Activated CD4-positive, alpha-beta memory T cell treated with anti-CD3 and anti-CD28 coated beads, Interleukin-2, amount 10 ng/mL, durations not matched to agents 7 days and 5 days (primary cell): ENCODE data around the gene UBA5. TPM values are rescaled to one million over a fixed set of nuclear protein-coding genes. Genes with fewer than 3 reads are reported as not detected.
A peak's percentile ranks its signal among the peaks of the same experiment; 100 is the strongest.

ENCODE experiments used
- CTCF ChIA-PET: fragments of 350-600 bp; sonication (Branson Sonifier 250); formaldehyde crosslinking; loops from one replicate; lab custom pipeline; 2021; ENCODE audit warnings: antibody characterized with exemption, inconsistent platforms; lab: Charles Lee
- POLR2A ChIA-PET: fragments of 350-600 bp; sonication (Branson Sonifier 250); formaldehyde crosslinking; loops from one replicate; lab custom pipeline; 2021; ENCODE audit warnings: antibody characterized with exemption; lab: Charles Lee
- DNase-seq: peaks from one replicate; pipeline ENCODE4 v3.0.0-alpha.2; 2020
- H3K27ac Mint-ChIP-seq: one replicate; pipeline ENCODE4 v1.8.0; 2021; ENCODE audit warnings: mild to moderate bottlenecking, mixed read lengths
- H3K27me3 Mint-ChIP-seq: one replicate; pipeline ENCODE4 v1.8.0; 2021; ENCODE audit warnings: mixed read lengths
- H3K36me3 Mint-ChIP-seq: one replicate; pipeline ENCODE4 v1.8.0; 2021; ENCODE audit warnings: low read depth, mixed read lengths
- H3K4me1 Mint-ChIP-seq: one replicate; pipeline ENCODE4 v1.8.0; 2021; ENCODE audit warnings: mixed read lengths
- H3K4me3 Mint-ChIP-seq: one replicate; pipeline ENCODE4 v1.8.0; 2021; ENCODE audit warnings: mild to moderate bottlenecking, mixed read lengths
- H3K9me3 Mint-ChIP-seq: one replicate; pipeline ENCODE4 v1.8.0; 2021; ENCODE audit warnings: mixed read lengths
- total RNA-seq, 2 experiments: library from RNA; stranded (reverse); gene quantifications; one replicate each; pipeline ENCODE4 v1.2.3, GENCODE V29; 2021

The UBA5 gene
- total RNA-seq, 2 experiments from 2014 or later: 31.8 to 36.6 TPM

DNA sequence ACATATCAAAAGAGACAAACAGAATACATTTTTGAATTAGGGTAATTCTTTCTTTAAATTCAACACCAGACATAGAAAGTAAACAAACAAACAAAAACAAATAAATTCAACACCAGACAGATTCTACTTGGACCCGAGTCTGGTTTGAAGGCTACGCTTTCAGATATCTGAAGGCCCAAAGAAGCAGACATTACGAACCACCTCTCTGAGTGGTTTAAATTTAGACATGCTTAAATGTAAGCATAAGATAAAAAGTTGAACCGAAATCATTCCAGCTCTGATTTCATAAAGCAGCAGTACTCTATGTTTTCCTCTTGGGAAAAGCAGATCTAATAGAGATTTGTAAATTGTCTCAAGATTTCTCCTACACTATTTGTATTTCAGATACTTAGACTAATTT lies 29.9 kb downstream of the UBA5 start:
- CTCF ChIA-PET: no interaction called here
- H3K4me3 Mint-ChIP-seq: no peak overlapping the region
- DNase-seq: no peak
- H3K36me3 Mint-ChIP-seq: peaks cover 37% of the 10 kb centered on the region
- no peaks in the 10 kb centered on the region for H3K27me3 Mint-ChIP-seq
- H3K4me1 Mint-ChIP-seq: no peaks in the 10 kb centered on the region
- H3K27ac Mint-ChIP-seq: no peak overlapping the region
- POLR2A ChIA-PET: interaction anchor here (0.8 kb wide), 1 partner anchor 16 kb away, joined by 3 read pairs; no protein-coding TSS in a partner anchor
- H3K9me3 Mint-ChIP-seq: no peaks in the 10 kb centered on the region

DNA sequence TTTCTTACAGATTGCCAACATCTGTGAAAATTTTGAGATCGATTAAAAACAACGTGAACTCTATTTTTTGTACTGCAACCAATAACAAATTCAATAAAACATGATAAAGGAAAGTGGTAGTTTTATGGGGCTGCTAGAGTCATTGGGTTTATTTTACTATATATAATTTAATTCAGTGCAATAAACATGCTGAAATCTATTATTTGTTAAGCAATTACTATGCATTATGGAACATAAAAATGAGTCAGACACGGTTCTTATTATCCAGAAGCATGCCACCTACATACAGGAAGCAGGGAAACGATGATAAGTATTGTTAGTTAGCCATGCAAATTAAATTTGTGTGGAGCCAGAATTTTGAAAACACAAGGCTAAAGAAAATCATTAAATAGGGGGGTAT lies 34.9 kb downstream of the UBA5 start:
- POLR2A ChIA-PET: no interaction called here
- CTCF ChIA-PET: no interaction called here
- no peaks in the 10 kb centered on the region for H3K4me1 Mint-ChIP-seq
- H3K9me3 Mint-ChIP-seq: no peaks in the 10 kb centered on the region
- no peak overlapping the region for H3K27ac Mint-ChIP-seq
- H3K4me3 Mint-ChIP-seq: no peak overlapping the region
- peaks cover 42% of the 10 kb centered on the region for H3K36me3 Mint-ChIP-seq
- H3K27me3 Mint-ChIP-seq: no peaks in the 10 kb centered on the region
- no peak for DNase-seq

DNA sequence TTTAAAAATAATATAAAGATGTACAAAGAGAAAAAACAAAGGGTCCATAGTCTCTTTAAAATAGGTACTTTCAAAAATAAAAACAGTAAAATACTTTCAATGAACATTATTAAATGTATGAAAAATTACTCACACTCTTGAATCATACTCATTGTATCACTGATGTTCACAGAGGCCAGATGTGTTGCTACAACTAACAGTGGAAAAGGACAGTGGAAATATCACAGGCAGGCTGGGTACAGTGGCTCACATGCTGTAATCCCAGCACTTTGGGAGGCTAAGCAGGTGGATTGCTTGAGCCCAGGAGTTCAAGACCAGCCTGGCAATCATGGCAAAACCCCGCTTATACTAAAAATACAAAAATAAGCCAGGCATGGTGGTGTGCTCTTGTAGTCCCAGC lies 35.3 kb downstream of the UBA5 start:
- ChIA-PET CTCF (no interaction called here), POLR2A (no interaction called here)
- Mint-ChIP-seq H3K4me3 (no peak overlapping the region), H3K4me1 (no peaks in the 10 kb centered on the region), H3K27me3 (no peaks in the 10 kb centered on the region), H3K27ac (no peak overlapping the region), H3K36me3 (peaks cover 45% of the 10 kb centered on the region), H3K9me3 (no peaks in the 10 kb centered on the region)
- no peak for DNase-seq

DNA sequence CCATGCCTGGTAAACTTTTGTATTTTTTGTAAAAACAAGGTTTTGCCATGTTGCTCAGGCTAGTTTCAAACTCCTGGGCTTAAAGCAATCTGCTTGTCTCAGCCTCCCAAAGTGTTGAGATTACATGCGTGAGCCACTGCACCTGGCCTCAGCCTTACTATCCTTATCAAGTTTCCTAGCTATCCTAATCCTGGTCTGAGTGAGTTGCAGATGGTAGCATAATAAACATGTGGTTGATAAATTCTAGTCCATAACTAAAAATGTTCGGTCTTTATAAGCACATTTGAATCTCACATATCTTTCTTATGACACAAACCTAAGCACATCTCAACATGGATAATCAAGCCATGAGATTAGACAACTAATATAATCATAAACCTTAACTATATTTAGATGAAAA lies 43.6 kb downstream of the UBA5 start:
- ChIA-PET CTCF (no interaction called here), POLR2A (no interaction called here)
- peaks cover 58% of the 10 kb centered on the region for H3K36me3 Mint-ChIP-seq
- H3K4me3 Mint-ChIP-seq: no peak overlapping the region
- no peaks in the 10 kb centered on the region for H3K4me1 Mint-ChIP-seq
- H3K9me3 Mint-ChIP-seq: no peaks in the 10 kb centered on the region
- H3K27ac Mint-ChIP-seq: no peak overlapping the region
- no peak for DNase-seq
- no peaks in the 10 kb centered on the region for H3K27me3 Mint-ChIP-seq

DNA sequence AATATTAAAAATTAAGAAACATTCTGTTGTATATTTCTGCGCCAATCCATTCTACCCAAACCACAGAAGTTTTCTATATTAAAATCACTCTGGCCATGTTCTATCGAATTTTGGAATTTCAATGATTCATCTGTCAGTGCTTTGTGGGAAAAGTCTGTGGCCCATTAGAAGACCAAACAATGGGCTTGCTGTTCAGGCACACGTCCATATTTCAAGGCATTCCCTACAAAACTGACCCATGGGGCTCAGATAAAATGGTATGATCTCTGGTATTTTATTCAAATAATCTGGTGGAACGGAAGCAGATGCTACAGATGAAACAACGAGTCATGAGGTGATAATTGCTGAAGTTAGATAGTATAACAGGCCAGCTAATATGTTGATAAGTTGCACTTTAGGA lies 49.6 kb downstream of the UBA5 start:
- ChIA-PET POLR2A (no interaction called here), CTCF (no interaction called here)
- no peaks in the 10 kb centered on the region for H3K4me1 Mint-ChIP-seq
- DNase-seq: no peak
- no peak overlapping the region for H3K27ac Mint-ChIP-seq
- H3K9me3 Mint-ChIP-seq: no peaks in the 10 kb centered on the region
- peaks cover 50% of the 10 kb centered on the region for H3K36me3 Mint-ChIP-seq
- H3K27me3 Mint-ChIP-seq: no peaks in the 10 kb centered on the region
- H3K4me3 Mint-ChIP-seq: no peak overlapping the region

DNA sequence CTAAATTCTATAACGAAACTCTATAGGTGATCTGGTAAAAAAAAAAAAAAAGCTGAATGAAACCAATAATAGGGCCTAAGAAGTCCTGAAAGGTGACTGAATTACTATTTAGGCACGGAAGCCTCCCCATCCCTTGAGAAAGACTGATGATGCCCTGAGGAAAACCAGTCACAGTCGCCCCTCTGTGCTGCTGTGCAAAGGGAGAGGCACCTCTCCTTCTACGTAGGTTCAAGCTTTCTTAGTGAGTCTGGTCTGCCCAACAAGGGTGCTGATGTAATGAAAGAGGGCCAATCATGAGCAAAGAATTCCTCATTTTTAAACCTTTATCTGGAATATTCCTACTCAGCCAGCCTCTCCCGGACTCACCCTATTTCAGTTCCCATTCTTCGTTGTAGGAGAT lies 50.2 kb downstream of the UBA5 start:
- no peak for DNase-seq
- no peaks in the 10 kb centered on the region for H3K4me1 Mint-ChIP-seq
- ChIA-PET CTCF (no interaction called here), POLR2A (interaction anchor here (0.8 kb wide), 1 partner anchor 9 kb away, joined by 3 read pairs; no protein-coding TSS in a partner anchor)
- peaks cover 48% of the 10 kb centered on the region for H3K36me3 Mint-ChIP-seq
- H3K27ac Mint-ChIP-seq: no peak overlapping the region
- no peaks in the 10 kb centered on the region for H3K27me3 Mint-ChIP-seq
- no peaks in the 10 kb centered on the region for H3K9me3 Mint-ChIP-seq
- H3K4me3 Mint-ChIP-seq: no peak overlapping the region

DNA sequence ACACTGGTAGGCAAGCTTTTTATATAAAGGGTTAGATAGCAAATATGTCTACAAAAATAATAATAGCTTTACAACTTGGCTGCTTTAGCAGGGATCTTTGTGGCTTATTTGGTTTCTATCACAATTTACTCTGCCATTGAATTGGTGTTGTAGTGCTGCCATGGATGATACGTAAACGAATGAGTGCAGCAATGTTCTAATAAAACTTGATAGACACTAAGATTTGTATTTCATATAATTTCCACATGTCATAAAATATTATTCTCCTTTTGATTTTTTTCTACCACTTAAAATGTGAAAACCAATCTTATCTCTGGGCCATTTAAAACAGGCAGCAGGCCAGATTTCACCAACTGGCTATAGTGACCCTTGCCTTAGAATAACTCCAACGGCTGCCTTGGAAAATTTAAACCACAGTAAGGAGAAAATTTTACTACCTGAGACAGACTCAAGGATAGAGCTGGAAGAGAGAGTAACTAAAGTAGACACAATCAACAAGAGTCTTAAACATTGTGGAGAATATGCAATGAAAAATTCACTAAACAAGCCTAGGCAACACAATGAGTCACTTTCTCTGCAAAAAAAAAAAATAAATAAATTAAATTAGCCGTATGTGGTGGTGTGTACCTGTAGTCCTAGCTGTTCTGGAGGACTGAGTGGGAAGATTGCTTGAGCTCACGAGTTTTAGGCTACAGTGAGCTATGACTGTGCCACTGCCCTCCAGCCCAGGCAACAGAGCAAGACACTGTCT lies 54.0 kb downstream of the UBA5 start:
- H3K9me3 Mint-ChIP-seq: no peaks in the 10 kb centered on the region
- ChIA-PET POLR2A (no interaction called here), CTCF (no interaction called here)
- DNase-seq: no peak
- no peak overlapping the region for H3K27ac Mint-ChIP-seq
- H3K27me3 Mint-ChIP-seq: no peaks in the 10 kb centered on the region
- no peak overlapping the region for H3K4me3 Mint-ChIP-seq
- peaks cover 7% of the 10 kb centered on the region for H3K4me1 Mint-ChIP-seq
- H3K36me3 Mint-ChIP-seq: peaks cover 41% of the 10 kb centered on the region

DNA sequence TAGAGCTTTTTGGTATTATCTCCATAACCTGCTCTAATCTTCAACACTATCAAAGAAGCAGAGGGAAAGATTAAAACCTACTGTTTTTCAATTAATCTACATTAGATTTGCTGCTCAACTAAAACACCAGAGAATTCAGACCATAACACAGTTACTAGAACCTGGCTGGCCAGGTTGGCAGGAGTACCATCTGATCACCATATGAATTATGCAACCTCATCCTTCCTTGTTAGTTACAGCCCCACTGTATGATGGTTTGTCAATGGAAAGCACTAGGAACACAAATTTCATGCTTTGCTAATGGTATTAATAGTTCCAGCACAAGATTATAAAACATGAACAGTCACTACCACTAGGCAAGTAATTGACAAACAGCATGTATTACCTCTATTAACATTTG lies 56.2 kb downstream of the UBA5 start:
- Mint-ChIP-seq H3K36me3 (peaks cover 42% of the 10 kb centered on the region), H3K27me3 (no peaks in the 10 kb centered on the region), H3K4me3 (no peak overlapping the region), H3K4me1 (peaks cover 25% of the 10 kb centered on the region), H3K27ac (no peak overlapping the region), H3K9me3 (no peaks in the 10 kb centered on the region)
- POLR2A ChIA-PET: interaction anchor here (1.2 kb wide), 1 partner anchor 56 kb away, joined by 3 read pairs; no protein-coding TSS in a partner anchor
- CTCF ChIA-PET: no interaction called here
- DNase-seq: no peak

DNA sequence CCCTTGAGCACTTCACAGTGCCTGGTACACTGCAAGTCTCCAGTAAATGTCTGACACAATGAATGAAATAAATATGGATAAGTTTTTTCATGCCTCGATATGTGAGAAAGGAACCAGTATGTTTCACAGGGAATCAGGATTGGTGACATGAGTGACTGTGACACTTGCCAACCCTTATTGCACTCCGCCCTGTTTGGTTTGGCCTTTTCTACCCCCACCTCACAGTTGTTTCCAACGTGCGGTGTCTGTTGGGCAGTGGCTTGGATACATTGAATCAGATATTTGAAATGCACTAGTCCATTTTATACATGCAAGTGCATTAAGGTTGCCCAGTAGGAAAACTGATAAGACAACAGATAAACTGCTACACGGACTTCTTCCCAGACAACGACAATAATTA lies 60.1 kb downstream of the UBA5 start:
- H3K4me1 Mint-ChIP-seq: peaks cover 37% of the 10 kb centered on the region
- POLR2A ChIA-PET: interaction anchor here (1.1 kb wide), 1 partner anchor 303 kb away, joined by 3 read pairs; the partner anchor contains the start of gene DNAJC13
- CTCF ChIA-PET: no interaction called here
- no peak for DNase-seq
- H3K36me3 Mint-ChIP-seq: peaks cover 35% of the 10 kb centered on the region
- no peak overlapping the region for H3K27ac Mint-ChIP-seq
- H3K4me3 Mint-ChIP-seq: peak overlapping the region; percentile 92
- no peaks in the 10 kb centered on the region for H3K27me3 Mint-ChIP-seq
- no peaks in the 10 kb centered on the region for H3K9me3 Mint-ChIP-seq

DNA sequence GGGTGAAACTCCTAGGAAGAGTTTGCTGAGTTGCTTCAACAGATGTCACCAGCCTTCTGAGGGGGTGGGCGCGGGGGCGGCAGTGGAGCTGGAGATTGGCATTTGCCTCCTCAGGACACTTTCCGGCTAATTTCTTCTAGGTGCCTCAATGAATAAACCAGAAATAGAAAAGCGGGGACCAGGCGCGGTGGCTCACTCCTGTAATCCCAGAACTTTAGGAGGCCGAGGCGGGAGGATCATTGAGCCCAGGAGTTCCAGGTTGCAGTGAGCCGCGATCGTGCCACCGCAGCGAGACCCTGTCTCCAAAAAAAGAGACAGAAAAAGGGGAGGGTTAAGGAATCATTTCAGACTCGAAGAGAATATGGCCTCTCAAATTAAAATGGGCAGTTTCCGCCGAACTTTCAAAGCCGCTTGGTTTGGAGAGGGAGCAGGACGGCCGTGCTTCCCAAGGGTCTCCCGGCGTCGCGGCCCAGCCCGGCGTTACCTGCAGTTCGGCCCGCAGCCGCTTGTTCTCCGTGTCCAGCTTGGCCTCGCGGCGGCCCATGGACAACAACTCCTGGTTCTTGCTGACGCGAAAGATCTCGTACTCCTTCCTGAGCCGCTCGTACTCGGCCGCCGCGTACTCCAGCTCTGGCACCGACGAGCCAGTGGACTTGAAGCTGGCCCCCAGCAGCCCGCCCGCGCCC lies 61.5 kb downstream of the UBA5 start:
- peak overlapping the region; percentile 82 for H3K27ac Mint-ChIP-seq
- H3K9me3 Mint-ChIP-seq: no peaks in the 10 kb centered on the region
- H3K27me3 Mint-ChIP-seq: no peaks in the 10 kb centered on the region
- peak overlapping the region; percentile 92 for H3K4me3 Mint-ChIP-seq
- peaks cover 37% of the 10 kb centered on the region for H3K4me1 Mint-ChIP-seq
- ChIA-PET CTCF (no interaction called here), POLR2A (interaction anchor here (1.4 to 1.5 kb wide), 3 partner anchors 9 to 851 kb away, joined by 3 to 4 read pairs (median 4); no protein-coding TSS in a partner anchor)
- peaks cover 27% of the 10 kb centered on the region for H3K36me3 Mint-ChIP-seq
- no peak for DNase-seq

DNA sequence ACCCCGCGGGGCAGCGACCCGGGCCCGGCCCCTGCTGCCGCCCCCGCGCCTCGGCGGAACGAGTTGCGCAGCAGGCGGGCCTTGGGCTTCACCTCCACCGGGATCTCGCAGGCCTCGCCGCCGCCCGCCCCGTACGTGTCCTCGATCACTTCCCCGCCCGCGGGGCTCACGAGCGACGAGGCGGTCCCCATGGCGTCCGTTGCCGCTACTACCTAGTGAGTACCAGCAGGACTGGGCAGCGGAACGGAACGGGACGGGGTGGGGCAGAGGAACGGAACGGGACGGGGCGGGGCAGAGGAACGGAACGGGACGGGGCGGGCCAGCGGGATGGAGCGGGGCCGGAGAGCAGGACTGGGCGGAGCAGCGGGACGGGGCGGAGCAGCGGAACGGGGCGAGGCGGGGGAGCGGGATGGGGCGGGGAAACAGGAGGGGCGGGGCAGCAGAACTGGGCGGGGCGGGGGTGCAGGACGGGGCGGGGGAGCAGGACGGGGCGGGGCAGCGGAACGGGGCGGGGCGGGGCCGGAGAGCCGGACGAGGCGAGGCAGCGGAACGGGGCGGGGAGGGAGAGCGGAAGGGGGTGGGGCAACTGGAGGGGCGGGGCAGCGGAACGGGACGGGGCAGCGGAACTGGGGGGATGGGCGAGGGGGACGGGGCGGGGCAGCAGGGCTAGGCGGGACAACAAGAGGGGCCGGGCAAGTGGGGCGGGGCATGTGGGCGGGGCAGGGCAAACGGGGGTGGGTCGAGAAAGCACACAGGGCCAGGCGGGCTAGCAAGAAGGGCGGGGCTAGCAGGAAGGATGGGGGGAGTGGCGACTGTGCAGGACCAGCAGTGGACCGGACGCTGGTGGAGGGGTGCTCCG lies 62.3 kb downstream of the UBA5 start, which contains the start of gene NPHP3:
TSS of gene NPHP3 (minus strand) at position 245 of the 859 bp plus-strand sequence. CDS start at position 191, 54 bp downstream.
- H3K4me1 Mint-ChIP-seq: peaks cover 37% of the 10 kb centered on the region
- peak within 1 kb of the TSS; percentile 92 for H3K4me3 Mint-ChIP-seq
- peak within 1 kb of the TSS; percentile 82 for H3K27ac Mint-ChIP-seq
- no peaks in the 10 kb centered on the region for H3K9me3 Mint-ChIP-seq
- ChIA-PET POLR2A (interaction anchor here (1.4 to 1.5 kb wide), 3 partner anchors 10 to 850 kb away, joined by 3 to 4 read pairs (median 4); no protein-coding TSS in a partner anchor), CTCF (interaction anchor here (1.2 kb wide), 2 partner anchors 80 to 702 kb away, joined by 3 to 4 read pairs; no protein-coding TSS in a partner anchor)
- peak; percentile 95 for DNase-seq
- H3K36me3 Mint-ChIP-seq: peaks cover 24% of the 10 kb centered on the region
- H3K27me3 Mint-ChIP-seq: no peaks in the 10 kb centered on the region

DNA sequence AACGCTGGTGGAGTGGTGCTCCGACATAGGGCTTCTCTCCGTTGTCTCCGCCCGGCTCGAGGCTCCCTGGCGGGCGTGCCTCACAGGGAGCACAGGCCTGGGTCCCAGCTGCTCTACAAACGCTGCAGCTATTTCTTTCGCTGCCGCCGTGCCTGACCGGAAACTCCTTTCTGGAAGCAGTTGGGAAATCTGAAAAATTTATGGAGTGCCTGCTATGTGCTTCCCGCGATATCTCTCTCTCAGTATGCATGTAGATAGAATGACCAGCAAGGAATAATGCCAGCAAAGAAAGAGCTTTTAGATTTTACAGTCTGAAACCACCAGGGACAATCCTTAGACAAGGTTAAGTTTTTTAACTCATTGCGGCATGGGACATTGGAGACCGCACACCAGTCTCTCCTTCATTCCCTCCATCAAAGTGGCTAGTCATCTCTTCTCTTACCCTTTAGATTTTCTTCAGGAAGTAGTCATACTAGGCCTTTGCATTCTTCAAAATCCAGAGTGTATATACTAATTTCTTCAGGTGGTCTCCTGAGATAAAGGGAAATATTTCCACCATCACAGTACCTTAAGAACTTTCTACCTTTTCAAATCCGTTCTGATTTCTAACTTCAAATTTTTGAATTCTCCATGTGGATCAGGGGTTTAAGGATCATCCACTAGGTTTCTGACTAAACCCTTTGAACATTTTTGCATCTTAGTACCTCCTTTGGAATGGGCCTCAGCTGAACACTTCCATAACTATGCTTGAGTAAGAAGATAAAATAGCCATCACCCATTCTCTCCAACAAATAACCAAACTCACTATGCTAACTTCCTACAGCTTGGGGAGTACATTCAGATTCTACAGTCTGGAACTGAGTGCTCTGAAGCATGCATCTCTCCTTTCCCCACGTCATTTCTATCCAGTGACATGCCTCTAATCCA lies 63.2 kb downstream of the UBA5 start:
- Mint-ChIP-seq H3K4me3 (peak overlapping the region; percentile 79), H3K27ac (peak overlapping the region; percentile 65), H3K27me3 (peaks cover 3% of the 10 kb centered on the region), H3K9me3 (no peaks in the 10 kb centered on the region), H3K36me3 (peaks cover 23% of the 10 kb centered on the region), H3K4me1 (peaks cover 37% of the 10 kb centered on the region)
- ChIA-PET POLR2A (no interaction called here), CTCF (interaction anchor here (1.2 kb wide), 2 partner anchors 80 to 701 kb away, joined by 3 to 4 read pairs; no protein-coding TSS in a partner anchor)
- DNase-seq: no peak
